NCI-H2081 treated with DMSO at 0.1 percent for 48 hours (cell line): Measurements from ENCODE around the gene IL33.
"Not testable (repeated sequence)": the region's sequence is repeated elsewhere in the genome, so short reads cannot be mapped to it uniquely, and the experiment has no call there.

Source experiments
- DNase-seq: peaks from one replicate; lab custom pipeline; 2025; lab: John Stamatoyannopoulos, UW

IL33 gene, protein sequence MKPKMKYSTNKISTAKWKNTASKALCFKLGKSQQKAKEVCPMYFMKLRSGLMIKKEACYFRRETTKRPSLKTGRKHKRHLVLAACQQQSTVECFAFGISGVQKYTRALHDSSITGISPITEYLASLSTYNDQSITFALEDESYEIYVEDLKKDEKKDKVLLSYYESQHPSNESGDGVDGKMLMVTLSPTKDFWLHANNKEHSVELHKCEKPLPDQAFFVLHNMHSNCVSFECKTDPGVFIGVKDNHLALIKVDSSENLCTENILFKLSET

GRCh38 chr9:6215562-6215961, at the start of gene IL33:
TSS of gene IL33 (plus strand) at chr9:6215807. CDS start at chr9:6241695, 25,888 bp downstream.
- DNase-seq = no peak

- no peak for DNase-seq
Observed at GRCh38 chr9:6171667-6172066, 43.9 kb upstream of the IL33 start.

DNA sequence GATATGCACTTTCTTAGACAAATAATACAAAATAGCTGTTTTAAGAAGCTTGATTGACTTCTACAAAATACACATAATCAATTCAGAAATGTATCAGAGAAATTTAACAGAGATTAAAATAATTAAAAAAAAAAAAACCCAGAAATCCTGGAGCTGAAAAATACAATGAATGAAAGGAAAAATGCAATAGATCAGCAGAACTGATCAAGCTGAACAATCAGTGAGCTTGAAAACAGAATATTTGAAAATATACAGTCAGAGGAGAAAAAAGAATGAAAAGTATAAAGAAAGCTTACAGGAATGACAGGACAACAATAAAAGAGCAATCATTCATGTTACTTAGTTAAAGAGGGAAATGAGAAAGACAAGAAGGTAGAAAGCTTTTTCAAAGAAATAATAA, 41.7 kb upstream of the IL33 start:
- DNase-seq = no peak

- DNase-seq = not testable (repeated sequence)
Observed at GRCh38 chr9:6182549-6183226, 32.9 kb upstream of the IL33 start.

GRCh38 chr9:6183227-6183551, 32.4 kb upstream of the IL33 start:
- no peak for DNase-seq

DNA sequence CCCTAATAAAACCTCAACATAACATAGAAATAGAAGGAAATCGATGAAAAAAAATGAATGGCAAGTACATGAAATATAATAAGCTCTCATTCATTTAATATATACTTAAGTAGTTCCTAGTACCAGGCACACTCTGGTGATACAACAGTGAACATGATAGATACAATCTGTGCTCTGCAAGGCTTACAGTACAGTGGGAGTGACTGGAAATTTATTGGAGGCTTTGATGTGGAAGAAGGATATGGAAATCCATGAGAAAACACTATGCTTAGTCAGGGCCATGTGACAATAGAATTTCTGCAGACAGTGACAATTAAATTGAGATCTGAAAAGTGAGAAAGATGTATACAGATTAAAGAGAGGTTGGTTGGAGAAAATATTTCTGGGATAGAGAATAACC, 32.0 kb upstream of the IL33 start:
- no peak for DNase-seq

DNA sequence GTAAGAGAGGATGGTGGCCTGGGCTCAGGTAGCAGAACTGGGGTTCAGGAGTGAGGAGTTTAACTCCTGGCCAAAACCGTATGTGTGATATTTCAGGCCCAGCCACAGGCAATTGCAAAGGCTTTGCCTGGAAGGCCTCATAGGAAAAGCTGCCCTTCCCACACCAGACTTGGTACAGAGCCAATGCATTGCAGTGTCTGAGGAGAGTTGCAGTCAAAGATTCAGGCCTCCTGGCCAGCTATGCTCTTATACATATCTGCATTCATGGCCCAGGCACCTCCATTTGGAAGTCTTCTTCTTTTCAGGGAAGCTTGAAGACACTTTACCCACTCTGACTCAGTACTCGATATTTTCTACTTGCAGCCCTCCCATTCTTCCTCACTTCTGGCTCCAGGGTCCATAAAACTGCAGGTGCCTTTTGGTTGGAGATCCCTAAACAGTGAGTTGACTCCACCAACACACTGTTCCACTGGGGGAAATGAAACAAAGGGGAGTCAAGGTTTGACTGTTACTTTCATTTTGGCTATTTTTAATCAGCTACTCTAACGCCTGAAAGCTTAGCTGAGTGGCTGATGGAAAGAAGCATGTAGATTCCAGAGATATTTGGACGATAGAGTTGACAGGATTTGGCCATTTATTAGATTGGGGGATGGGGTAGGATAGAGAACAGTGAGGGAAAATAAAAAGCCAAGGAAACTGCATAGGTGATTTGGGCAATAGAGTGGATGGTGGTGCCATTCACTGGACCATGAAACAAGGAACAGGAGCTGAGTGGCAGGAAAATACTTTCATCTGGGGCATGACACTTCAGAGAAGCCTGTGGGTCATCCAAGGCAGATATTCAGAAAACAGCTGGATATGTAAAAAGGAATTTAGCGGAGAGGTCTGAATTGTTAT, 30.6 kb upstream of the IL33 start:
- DNase-seq = no peak

- no peak for DNase-seq
Observed at GRCh38 chr9:6186691-6187090, 28.9 kb upstream of the IL33 start.

- no peak for DNase-seq
Observed at GRCh38 chr9:6187272-6187671, 28.3 kb upstream of the IL33 start.

DNA sequence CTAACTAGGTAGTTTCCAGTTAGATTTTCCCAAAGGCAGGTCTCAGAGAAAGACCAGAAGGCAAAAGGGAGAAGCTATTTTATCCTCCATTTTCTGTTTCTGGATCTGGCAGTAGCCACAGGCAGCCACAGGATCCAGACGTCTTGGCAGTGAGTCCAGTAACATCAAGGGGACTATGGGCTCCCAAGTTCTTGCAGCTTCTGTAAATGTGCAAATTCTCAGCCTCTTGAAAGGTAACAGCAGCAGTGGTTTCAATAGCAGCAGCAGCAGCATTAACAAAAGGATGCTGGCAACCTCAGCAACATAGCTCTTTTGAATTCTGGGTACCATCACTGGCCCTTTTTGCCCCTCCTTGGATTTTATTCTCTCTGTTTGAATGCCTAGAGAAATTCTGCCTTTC, 27.1 kb upstream of the IL33 start:
- DNase-seq = no peak

- no peak for DNase-seq
Observed at GRCh38 chr9:6188906-6189305, 26.7 kb upstream of the IL33 start.

DNA sequence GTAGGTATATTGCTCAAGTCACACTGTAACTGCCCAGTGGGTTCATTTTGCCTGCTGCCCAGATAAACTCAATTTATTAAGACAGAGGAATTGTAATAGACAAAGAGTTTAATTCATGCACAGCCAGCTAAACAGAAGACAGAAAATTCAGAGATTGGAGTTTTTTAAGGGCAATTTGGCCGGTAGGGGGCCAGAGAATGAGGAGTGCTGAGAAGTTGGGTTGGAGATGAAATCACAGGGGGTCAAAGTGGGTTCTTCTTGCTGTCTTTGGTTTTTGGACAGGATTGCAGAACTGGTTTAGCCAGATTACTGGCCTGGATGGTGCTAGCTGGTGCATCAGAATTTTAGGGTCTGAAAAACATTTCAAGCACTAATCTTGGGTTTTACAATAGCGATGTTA, 20.7 kb upstream of the IL33 start:
- no peak for DNase-seq

- DNase-seq = no peak
Observed at GRCh38 chr9:6195714-6196360, 19.8 kb upstream of the IL33 start.

- no peak for DNase-seq
Observed at GRCh38 chr9:6197330-6197729, 18.3 kb upstream of the IL33 start.

GRCh38 chr9:6198251-6198650, 17.4 kb upstream of the IL33 start:
- no peak for DNase-seq

- DNase-seq = no peak
Observed at GRCh38 chr9:6199596-6199995, 16.0 kb upstream of the IL33 start.

- DNase-seq = no peak
Observed at GRCh38 chr9:6200761-6201160, 14.8 kb upstream of the IL33 start.

DNA sequence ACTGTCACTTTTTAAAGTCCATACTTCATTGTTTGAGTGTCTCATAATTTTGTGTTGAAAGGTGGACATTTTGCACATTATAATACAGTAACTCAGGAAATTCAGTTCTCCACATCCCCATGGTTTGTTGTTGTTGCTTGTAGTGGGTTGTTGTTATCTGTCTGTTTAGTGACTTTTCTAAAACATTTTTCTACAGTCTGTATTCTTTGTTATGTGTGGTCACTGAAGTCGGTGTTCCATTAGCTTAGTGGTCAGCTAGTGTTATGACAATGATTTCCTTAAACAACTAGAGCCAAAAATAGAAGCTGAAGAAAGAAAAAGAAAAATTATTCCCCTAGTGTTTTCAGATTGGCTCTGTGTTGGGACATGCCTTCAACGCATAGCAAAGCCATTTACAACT, 5.6 kb upstream of the IL33 start:
- DNase-seq = no peak

DNA sequence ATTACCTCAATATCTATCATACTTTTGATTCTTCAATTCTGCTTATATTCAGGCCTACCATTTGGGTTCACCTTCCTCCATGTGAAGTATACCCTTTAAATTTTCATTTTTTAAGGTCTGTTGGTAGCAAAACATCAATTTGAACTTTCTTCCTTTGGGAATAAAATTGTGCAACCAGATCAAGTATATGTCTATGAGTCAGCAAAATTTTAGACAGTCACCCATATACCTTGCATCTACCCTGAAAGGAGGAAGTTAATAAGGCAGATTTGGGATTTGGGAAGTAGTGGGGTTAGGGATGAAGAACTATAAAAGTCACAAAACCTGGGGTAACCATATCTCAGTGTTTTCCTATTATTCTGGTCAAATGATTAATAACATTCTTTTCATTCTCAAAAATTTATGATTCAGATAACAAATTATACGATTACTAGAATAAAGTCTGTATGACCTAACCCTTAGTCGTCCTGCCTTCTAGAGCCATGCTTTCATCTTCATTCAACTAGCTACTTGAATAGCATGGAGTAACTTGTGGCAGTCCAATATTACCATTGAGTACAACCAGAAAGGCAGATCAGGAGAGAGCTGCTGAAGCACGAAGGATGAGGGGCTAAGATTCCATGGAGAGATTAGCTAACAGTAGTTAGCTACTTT, 2.8 kb upstream of the IL33 start:
- no peak for DNase-seq

- no peak for DNase-seq
Observed at GRCh38 chr9:6214434-6214833, 1.2 kb upstream of the IL33 start.

GRCh38 chr9:6214903-6215302, 704 bp upstream of the IL33 start:
- no peak for DNase-seq

- DNase-seq = no peak
Observed at GRCh38 chr9:6216002-6216401, 395 bp downstream of the IL33 start.
